ENCODE measurements around the gene GPRC5C. TPM values are rescaled to one million over a fixed set of nuclear protein-coding genes. Genes with fewer than 3 reads are reported as not detected.

GPRC5C gene
- total and polyA plus RNA-seq, 4 donors = 34.2 to 195 (median 119) TPM

GRCh38 chr17:74414510-74414909 is 17.4 kb upstream of the GPRC5C start:
- H3K9ac ChIP-seq (ENCODE audit: low read depth in 1 of 2, low read length in 2 of 2) = no peak overlapping the region
- H3K9me3 ChIP-seq (ENCODE audit: control insufficient read depth in 4 of 4, low read length in 3 of 4) = no peaks in the 10 kb centered on the region
- no peaks in the 10 kb centered on the region for H3K36me3 ChIP-seq (ENCODE audit: control insufficient read depth in 4 of 4, insufficient read depth in 3 of 4, low read depth in 1 of 4, low read length in 3 of 4)
- no peaks in the 10 kb centered on the region for H3K27me3 ChIP-seq (ENCODE audit: control insufficient read depth in 4 of 4, insufficient read depth in 4 of 4, low read length in 3 of 4)
- no peak overlapping the region for H3K4me3 ChIP-seq (ENCODE audit: low read depth in 1 of 3, low read length in 3 of 3)
- H3K27ac ChIP-seq (ENCODE audit: low read depth in 1 of 2, low read length in 2 of 2) = no peak overlapping the region
- no peak for TF ChIP-seq ATF3 (IDR thresholded peaks at IDR 0.05)
- TF ChIP-seq HNF4G (IDR thresholded peaks at IDR 0.05) = no peak
- TF ChIP-seq HNF4A (conservative IDR thresholded peaks at IDR 0.05) = no peak
- no peak for TF ChIP-seq FOXA2 (IDR thresholded peaks at IDR 0.05)
- TF ChIP-seq TAF1 (conservative IDR thresholded peaks at IDR 0.05) = no peak
- WGBS = 83% methylated on average over 3 of the region's 3 CpGs
- DNase-seq (ENCODE audit: low spot score) = no peak
- H3K4me1 ChIP-seq (ENCODE audit: control insufficient read depth in 4 of 4, insufficient read depth in 4 of 4, low read length in 3 of 4) = peaks cover 0 to 3% (median 1%) of the 10 kb centered on the region in 4 donors

GRCh38 chr17:74415608-74416396 is 16.1 kb upstream of the GPRC5C start:
- TF ChIP-seq SP1 (IDR thresholded peaks at IDR 0.05) = no peak
- no peak for TF ChIP-seq NR2F2 (IDR thresholded peaks at IDR 0.05)
- no peak for TF ChIP-seq MAX (IDR thresholded peaks at IDR 0.05)
- TF ChIP-seq CTCF (IDR thresholded peaks at IDR 0.05; ENCODE audit: low read depth, low read length, missing input control) = no peak
- no peak for TF ChIP-seq JUND (IDR thresholded peaks at IDR 0.05)
- TF ChIP-seq HNF4A (conservative IDR thresholded peaks at IDR 0.05) = no peak
- TF ChIP-seq, protein P1, sequence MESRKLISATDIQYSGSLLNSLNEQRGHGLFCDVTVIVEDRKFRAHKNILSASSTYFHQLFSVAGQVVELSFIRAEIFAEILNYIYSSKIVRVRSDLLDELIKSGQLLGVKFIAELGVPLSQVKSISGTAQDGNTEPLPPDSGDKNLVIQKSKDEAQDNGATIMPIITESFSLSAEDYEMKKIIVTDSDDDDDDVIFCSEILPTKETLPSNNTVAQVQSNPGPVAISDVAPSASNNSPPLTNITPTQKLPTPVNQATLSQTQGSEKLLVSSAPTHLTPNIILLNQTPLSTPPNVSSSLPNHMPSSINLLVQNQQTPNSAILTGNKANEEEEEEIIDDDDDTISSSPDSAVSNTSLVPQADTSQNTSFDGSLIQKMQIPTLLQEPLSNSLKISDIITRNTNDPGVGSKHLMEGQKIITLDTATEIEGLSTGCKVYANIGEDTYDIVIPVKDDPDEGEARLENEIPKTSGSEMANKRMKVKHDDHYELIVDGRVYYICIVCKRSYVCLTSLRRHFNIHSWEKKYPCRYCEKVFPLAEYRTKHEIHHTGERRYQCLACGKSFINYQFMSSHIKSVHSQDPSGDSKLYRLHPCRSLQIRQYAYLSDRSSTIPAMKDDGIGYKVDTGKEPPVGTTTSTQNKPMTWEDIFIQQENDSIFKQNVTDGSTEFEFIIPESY (IDR thresholded peaks at IDR 0.05) = no peak
- TF ChIP-seq HNF4G (IDR thresholded peaks at IDR 0.05) = no peak
- no peak for TF ChIP-seq RAD21 (IDR thresholded peaks at IDR 0.05)
- no peak for TF ChIP-seq FOXA2 (IDR thresholded peaks at IDR 0.05)
- TF ChIP-seq RXRA (IDR thresholded peaks at IDR 0.05) = no peak
- TF ChIP-seq REST (IDR thresholded peaks at IDR 0.05) = no peak
- H3K27ac ChIP-seq (ENCODE audit: low read depth in 1 of 2, low read length in 2 of 2) = no peak overlapping the region
- WGBS = 83% methylated on average over 13 of the region's 13 CpGs
- no peak overlapping the region for H3K4me3 ChIP-seq (ENCODE audit: low read depth in 1 of 3, low read length in 3 of 3)
- no peak for DNase-seq (ENCODE audit: low spot score)
- H3K27me3 ChIP-seq (ENCODE audit: control insufficient read depth in 4 of 4, insufficient read depth in 4 of 4, low read length in 3 of 4) = no peaks in the 10 kb centered on the region
- H3K9ac ChIP-seq (ENCODE audit: low read depth in 1 of 2, low read length in 2 of 2) = no peak overlapping the region
- no peaks in the 10 kb centered on the region for H3K9me3 ChIP-seq (ENCODE audit: control insufficient read depth in 4 of 4, low read length in 3 of 4)
- no peaks in the 10 kb centered on the region for H3K36me3 ChIP-seq (ENCODE audit: control insufficient read depth in 4 of 4, insufficient read depth in 3 of 4, low read depth in 1 of 4, low read length in 3 of 4)
- H3K4me1 ChIP-seq (ENCODE audit: control insufficient read depth in 4 of 4, insufficient read depth in 4 of 4, low read length in 3 of 4) = peaks cover 0 to 3% (median 1%) of the 10 kb centered on the region in 4 donors

All from liver (tissue), 9 donors.